ENCODE measurements around the gene BAIAP2L2. TPM values are rescaled to one million over a fixed set of nuclear protein-coding genes. Genes with fewer than 3 reads are reported as not detected.

The BAIAP2L2 gene
- total and polyA plus RNA-seq, 2 donors (not counting 3 experiments of a cell fraction or from before 2014, with no cell fraction given): 0.20 to 0.35 TPM

GRCh38 chr22:38051900-38052862 lies 58.3 kb downstream of the BAIAP2L2 start:
- Histone ChIP-seq H4K20me1 (replicated peaks; ENCODE audit: control insufficient read depth, extremely low read depth, insufficient read depth, low read length) (no peaks in the 10 kb centered on the region), H3K79me2 (ENCODE audit: control insufficient read depth, insufficient read depth, low read length) (no peaks in the 10 kb centered on the region), H3K9me3 (replicated peaks; ENCODE audit: control insufficient read depth, insufficient read depth, low read length) (no peaks in the 10 kb centered on the region), H3K27ac (ENCODE audit: insufficient read depth, low read depth, low read length) (no peak overlapping the region), H3K9me1 (replicated peaks; ENCODE audit: control insufficient read depth, extremely low read depth, insufficient read depth, low read length) (no peaks in the 10 kb centered on the region), H3K9ac (replicated peaks; ENCODE audit: extremely low read depth, insufficient read depth, low read length) (no peak overlapping the region), H3K27me3 (ENCODE audit: control insufficient read depth in 2 of 2, insufficient read depth in 2 of 2, low read length in 2 of 2) (peaks cover 0 to 2% of the 10 kb centered on the region in 2 experiments), H3K4me1 (ENCODE audit: control insufficient read depth, extremely low read depth, insufficient read depth, low read length) (peaks cover 4% of the 10 kb centered on the region), H3K36me3 (ENCODE audit: control insufficient read depth in 2 of 2, extremely low read depth in 1 of 2, insufficient read depth in 2 of 2, low read length in 2 of 2) (no peaks in the 10 kb centered on the region), H3K4me2 (ENCODE audit: insufficient read depth, low read length) (no peak overlapping the region), H2AFZ (ENCODE audit: low read depth, low read length) (peak overlapping the region; percentile 79), H3K4me3 (replicated peaks in 1 of 3; ENCODE audit: insufficient read depth in 1 of 3, low read depth in 1 of 3, low read length in 3 of 3) (no peak overlapping the region)
- dilution Hi-C loops (cut with MboI; ENCODE audit: extremely low pct_ligation_motif_present, low sequenced_read_pairs): no loop called here
- no TSS peak for BruUV-seq (replicated peaks)
- POLR2A ChIA-PET: interaction anchor here (0.6 to 1.1 kb wide), 3 partner anchors 254 to 556 kb away, joined by 3 to 9 read pairs (median 5); no protein-coding TSS in a partner anchor
- TF ChIP-seq MAX (IDR thresholded peaks at IDR 0.05; ENCODE audit: insufficient read depth, insufficient read length): peak; percentile 22
- no peak for TF ChIP-seq JUN (IDR thresholded peaks at IDR 0.05; ENCODE audit: borderline replicate concordance, insufficient read depth, insufficient read length, low read depth)
- no peak for TF ChIP-seq POLR2A (IDR thresholded peaks at IDR 0.05; ENCODE audit: low read depth, low read length)
- TF ChIP-seq, protein P1, sequence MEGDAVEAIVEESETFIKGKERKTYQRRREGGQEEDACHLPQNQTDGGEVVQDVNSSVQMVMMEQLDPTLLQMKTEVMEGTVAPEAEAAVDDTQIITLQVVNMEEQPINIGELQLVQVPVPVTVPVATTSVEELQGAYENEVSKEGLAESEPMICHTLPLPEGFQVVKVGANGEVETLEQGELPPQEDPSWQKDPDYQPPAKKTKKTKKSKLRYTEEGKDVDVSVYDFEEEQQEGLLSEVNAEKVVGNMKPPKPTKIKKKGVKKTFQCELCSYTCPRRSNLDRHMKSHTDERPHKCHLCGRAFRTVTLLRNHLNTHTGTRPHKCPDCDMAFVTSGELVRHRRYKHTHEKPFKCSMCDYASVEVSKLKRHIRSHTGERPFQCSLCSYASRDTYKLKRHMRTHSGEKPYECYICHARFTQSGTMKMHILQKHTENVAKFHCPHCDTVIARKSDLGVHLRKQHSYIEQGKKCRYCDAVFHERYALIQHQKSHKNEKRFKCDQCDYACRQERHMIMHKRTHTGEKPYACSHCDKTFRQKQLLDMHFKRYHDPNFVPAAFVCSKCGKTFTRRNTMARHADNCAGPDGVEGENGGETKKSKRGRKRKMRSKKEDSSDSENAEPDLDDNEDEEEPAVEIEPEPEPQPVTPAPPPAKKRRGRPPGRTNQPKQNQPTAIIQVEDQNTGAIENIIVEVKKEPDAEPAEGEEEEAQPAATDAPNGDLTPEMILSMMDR (IDR thresholded peaks at IDR 0.05; ENCODE audit: extremely low read depth in 1 of 2, insufficient read depth in 1 of 2, low read depth in 1 of 2, low read length in 2 of 2): peak; percentile 79 to 88
- DNase-seq (ENCODE audit: low read depth, low spot score): peak; percentile 74
- peak; percentile 90 for FAIRE-seq
- CTCF ChIA-PET: interaction anchor here (0.6 to 3.2 kb wide), 90 partner anchors 9 to 1259 kb away, joined by 3 to 76 read pairs (median 4); partner anchors contain the start of genes ANKRD54, C22orf23, DMC1 and GTPBP1
- intact Hi-C loops (cut with micrococcal nuclease): loop anchor here (1.0 to 10.0 kb wide), 5 partner anchors 253 to 630 kb away; partner anchors contain the start of genes DMC1 and TOMM22
